Astrocyte of the hippocampus (primary cell): ENCODE results near the gene ERC2.
A peak's percentile ranks its signal among the peaks of the same experiment; 100 is the strongest.
"Not testable (repeated sequence)": the region's sequence is repeated elsewhere in the genome, so short reads cannot be mapped to it uniquely, and the experiment has no call there.

Experiments
- DNase-seq: peaks from one replicate; pipeline ENCODE4 v3.0.0; 2011; ENCODE audit warnings: low read depth, low spot score

The ERC2 gene

GRCh38 chr3:55831876-55832275 is 636.4 kb downstream of the ERC2 start:
- DNase-seq, result not testable (repeated sequence)

- peak; percentile 71 for DNase-seq
These were observed 639.6 kb downstream of the ERC2 start for GRCh38 chr3:55828712-55829111.

GRCh38 chr3:55827786-55828185 is 640.5 kb downstream of the ERC2 start:
- DNase-seq, result no peak

GRCh38 chr3:55826731-55827496 is 641.4 kb downstream of the ERC2 start:
- DNase-seq, result peak; percentile 48

GRCh38 chr3:55826097-55826496 is 642.2 kb downstream of the ERC2 start:
- DNase-seq, result no peak

- DNase-seq, result no peak
These were observed 643.9 kb downstream of the ERC2 start for GRCh38 chr3:55824406-55824805.

GRCh38 chr3:55823829-55824228 is 644.4 kb downstream of the ERC2 start:
- no peak for DNase-seq

GRCh38 chr3:55823001-55823400 is 645.3 kb downstream of the ERC2 start:
- DNase-seq, result peak; percentile 23

- DNase-seq, result peak; percentile 77
These were observed 649.3 kb downstream of the ERC2 start for GRCh38 chr3:55819005-55819404.

- DNase-seq, result no peak
These were observed 649.8 kb downstream of the ERC2 start for GRCh38 chr3:55818485-55818884.

GRCh38 chr3:55816794-55817576 is 651.3 kb downstream of the ERC2 start:
- no peak for DNase-seq

- no peak for DNase-seq
These were observed 653.0 kb downstream of the ERC2 start for GRCh38 chr3:55815262-55815661.

GRCh38 chr3:55813268-55814097 is 654.8 kb downstream of the ERC2 start:
- DNase-seq, result peak; percentile 42

GRCh38 chr3:55812394-55813013 is 655.8 kb downstream of the ERC2 start:
- no peak for DNase-seq

- no peak for DNase-seq
These were observed 661.1 kb downstream of the ERC2 start for GRCh38 chr3:55807210-55807609.

- no peak for DNase-seq
These were observed 663.1 kb downstream of the ERC2 start for GRCh38 chr3:55805169-55805568.

GRCh38 chr3:55804170-55805095 is 663.8 kb downstream of the ERC2 start:
- DNase-seq, result no peak

- no peak for DNase-seq
These were observed 665.5 kb downstream of the ERC2 start for GRCh38 chr3:55802816-55803215.

GRCh38 chr3:55801676-55802075 is 666.6 kb downstream of the ERC2 start:
- no peak for DNase-seq

- no peak for DNase-seq
These were observed 667.2 kb downstream of the ERC2 start for GRCh38 chr3:55801068-55801467.

- no peak for DNase-seq
These were observed 670.5 kb downstream of the ERC2 start for GRCh38 chr3:55797775-55798174.
